ENCODE measurements around the gene IL17C. TPM values are rescaled to one million over a fixed set of nuclear protein-coding genes. Genes with fewer than 3 reads are reported as not detected.

Gene IL17C
- total and polyA plus RNA-seq, 9 of the 15 experiments (the other 6 are each of a cell fraction or from before 2014, with no cell fraction given): not detected

DNA sequence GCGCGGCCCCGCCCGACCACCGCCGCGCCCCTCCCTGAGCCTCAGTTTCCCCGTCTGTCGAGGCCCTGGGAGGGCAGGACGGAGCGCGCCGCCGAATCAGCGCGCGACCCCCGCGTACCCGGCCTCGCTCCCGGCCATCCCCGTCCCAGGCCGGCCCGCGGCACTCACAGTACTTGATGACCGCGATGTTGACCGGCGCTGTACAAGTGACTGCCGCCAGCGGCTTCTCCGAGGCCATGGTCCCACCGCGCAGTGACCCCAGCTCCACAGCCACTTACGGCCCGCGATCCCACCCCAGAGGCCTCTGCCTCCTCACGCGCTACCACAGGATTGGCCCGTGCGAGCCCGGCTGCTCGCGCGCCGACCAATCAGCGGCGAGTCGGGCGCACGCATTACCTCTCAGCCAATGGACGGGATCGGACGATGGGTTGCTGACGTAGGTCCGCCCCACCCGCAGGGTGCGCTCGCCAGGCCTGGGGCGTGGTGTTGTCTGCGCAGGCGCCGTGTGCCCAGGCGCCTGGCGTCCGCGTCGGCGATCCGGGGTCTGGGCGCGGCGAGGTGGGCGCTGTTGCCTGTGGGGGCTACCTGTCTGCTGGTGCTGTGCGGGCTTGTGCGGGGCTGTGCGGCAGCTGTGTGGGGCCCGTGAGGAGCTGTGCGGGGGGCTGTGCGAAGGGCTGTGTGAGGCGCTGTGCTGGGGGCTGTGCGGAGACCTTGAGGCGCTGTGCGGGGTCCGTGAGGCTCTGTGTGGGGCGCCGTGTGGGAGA lies 24.7 kb downstream of the IL17C start, which contains the start of gene MVD (continued):
- TF ChIP-seq, protein P1, sequence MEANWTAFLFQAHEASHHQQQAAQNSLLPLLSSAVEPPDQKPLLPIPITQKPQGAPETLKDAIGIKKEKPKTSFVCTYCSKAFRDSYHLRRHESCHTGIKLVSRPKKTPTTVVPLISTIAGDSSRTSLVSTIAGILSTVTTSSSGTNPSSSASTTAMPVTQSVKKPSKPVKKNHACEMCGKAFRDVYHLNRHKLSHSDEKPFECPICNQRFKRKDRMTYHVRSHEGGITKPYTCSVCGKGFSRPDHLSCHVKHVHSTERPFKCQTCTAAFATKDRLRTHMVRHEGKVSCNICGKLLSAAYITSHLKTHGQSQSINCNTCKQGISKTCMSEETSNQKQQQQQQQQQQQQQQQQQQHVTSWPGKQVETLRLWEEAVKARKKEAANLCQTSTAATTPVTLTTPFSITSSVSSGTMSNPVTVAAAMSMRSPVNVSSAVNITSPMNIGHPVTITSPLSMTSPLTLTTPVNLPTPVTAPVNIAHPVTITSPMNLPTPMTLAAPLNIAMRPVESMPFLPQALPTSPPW (CRISPR knock-in tag; IDR thresholded peaks at IDR 0.05): peak; percentile 99
- peak; percentile 93; the same call in 1 of the 2 replicates for TF ChIP-seq PHF8 (IDR thresholded peaks at IDR 0.05; ENCODE audit: borderline replicate concordance, low read length)
- no peak for TF ChIP-seq ZNF586 (CRISPR knock-in tag; conservative IDR thresholded peaks at IDR 0.05)
- TF ChIP-seq TAF7 (tag; IDR thresholded peaks at IDR 0.05): no peak
- TF ChIP-seq HMGN3 (IDR thresholded peaks at IDR 0.05; ENCODE audit: borderline replicate concordance, extremely low read depth, insufficient read length, low read depth, low read length): peak; percentile 62
- TF ChIP-seq, protein P2, sequence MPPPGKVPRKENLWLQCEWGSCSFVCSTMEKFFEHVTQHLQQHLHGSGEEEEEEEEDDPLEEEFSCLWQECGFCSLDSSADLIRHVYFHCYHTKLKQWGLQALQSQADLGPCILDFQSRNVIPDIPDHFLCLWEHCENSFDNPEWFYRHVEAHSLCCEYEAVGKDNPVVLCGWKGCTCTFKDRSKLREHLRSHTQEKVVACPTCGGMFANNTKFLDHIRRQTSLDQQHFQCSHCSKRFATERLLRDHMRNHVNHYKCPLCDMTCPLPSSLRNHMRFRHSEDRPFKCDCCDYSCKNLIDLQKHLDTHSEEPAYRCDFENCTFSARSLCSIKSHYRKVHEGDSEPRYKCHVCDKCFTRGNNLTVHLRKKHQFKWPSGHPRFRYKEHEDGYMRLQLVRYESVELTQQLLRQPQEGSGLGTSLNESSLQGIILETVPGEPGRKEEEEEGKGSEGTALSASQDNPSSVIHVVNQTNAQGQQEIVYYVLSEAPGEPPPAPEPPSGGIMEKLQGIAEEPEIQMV (tag; conservative IDR thresholded peaks at IDR 0.05; ENCODE audit: low read depth): no peak
- peak; percentile 96 for TF ChIP-seq SUPT5H (IDR thresholded peaks at IDR 0.05)

All from K562 (cell line).